ENCODE data around the gene SPRED3.

DNA sequence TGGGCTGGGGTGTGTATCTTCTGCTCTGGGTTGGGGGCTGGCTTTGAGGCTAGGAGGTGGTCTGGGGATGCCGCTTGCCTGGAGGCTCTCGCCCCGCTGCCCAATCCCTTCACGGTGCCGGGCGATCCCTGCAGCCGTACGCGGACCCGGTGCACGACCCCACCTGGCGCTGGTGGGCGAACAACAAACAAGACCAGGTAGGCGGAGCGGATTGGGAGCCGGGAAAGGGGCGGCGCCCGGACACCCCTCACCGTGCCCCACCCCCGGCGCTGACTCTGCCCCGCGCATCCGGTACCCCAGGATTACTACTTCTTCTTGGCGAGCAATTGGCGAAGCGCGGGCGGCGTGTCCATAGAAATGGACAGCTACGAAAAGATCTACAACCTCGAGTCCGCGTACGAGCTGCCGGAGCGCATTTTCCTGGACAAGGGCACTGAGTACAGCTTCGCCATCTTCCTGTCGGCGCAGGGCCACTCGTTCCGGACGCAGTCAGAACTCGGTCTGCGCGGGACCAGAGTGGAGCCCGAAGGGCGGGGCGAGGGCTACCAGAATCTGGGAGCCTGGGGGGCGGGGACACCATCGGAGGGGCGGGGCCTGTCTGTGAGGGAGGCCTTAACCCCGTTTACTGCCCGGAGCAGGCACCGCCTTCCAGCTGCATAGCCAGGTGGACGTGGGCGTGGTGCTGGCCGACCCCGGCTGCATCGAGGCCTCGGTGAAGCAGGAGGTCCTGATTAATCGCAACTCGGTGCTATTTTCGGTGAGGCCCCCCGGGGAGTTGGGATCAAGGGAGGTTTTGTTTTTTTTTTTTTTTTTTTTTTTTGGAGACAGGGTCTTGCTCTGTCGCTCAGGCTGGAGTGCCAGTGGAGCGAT lies 26.2 kb upstream of the SPRED3 start:
- TF ChIP-seq, protein P1, sequence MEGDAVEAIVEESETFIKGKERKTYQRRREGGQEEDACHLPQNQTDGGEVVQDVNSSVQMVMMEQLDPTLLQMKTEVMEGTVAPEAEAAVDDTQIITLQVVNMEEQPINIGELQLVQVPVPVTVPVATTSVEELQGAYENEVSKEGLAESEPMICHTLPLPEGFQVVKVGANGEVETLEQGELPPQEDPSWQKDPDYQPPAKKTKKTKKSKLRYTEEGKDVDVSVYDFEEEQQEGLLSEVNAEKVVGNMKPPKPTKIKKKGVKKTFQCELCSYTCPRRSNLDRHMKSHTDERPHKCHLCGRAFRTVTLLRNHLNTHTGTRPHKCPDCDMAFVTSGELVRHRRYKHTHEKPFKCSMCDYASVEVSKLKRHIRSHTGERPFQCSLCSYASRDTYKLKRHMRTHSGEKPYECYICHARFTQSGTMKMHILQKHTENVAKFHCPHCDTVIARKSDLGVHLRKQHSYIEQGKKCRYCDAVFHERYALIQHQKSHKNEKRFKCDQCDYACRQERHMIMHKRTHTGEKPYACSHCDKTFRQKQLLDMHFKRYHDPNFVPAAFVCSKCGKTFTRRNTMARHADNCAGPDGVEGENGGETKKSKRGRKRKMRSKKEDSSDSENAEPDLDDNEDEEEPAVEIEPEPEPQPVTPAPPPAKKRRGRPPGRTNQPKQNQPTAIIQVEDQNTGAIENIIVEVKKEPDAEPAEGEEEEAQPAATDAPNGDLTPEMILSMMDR (IDR thresholded peaks at IDR 0.05) = no peak
- no peak for TF ChIP-seq POLR2A (IDR thresholded peaks at IDR 0.05)
